Glutamatergic neuron (in vitro differentiated cells): ENCODE results near the gene FCF1. TPM values are rescaled to one million over a fixed set of nuclear protein-coding genes. Genes with fewer than 3 reads are reported as not detected.

Source experiments
- DNase-seq: peaks from one replicate; pipeline ENCODE4 v3.0.0; 2022
- H3K27ac Mint-ChIP-seq: one replicate; pipeline ENCODE4 v1.8.0; 2020; ENCODE audit warnings: mild to moderate bottlenecking, mixed read lengths, inconsistent platforms; ENCODE audit not compliant: unreplicated experiment
- H3K27me3 Mint-ChIP-seq: one replicate; pipeline ENCODE4 v1.8.0; 2020; ENCODE audit warnings: mild to moderate bottlenecking, moderate library complexity, mixed read lengths, inconsistent platforms; ENCODE audit not compliant: unreplicated experiment
- H3K36me3 Mint-ChIP-seq: one replicate; pipeline ENCODE4 v1.8.0; 2020; ENCODE audit warnings: mild to moderate bottlenecking, mixed read lengths, inconsistent platforms; ENCODE audit not compliant: unreplicated experiment
- H3K4me1 Mint-ChIP-seq: one replicate; pipeline ENCODE4 v1.8.0; 2020; ENCODE audit warnings: mild to moderate bottlenecking, low read depth, mixed read lengths, inconsistent platforms; ENCODE audit not compliant: unreplicated experiment
- H3K4me3 Mint-ChIP-seq: one replicate; pipeline ENCODE4 v1.8.0; 2020; ENCODE audit warnings: mild to moderate bottlenecking, mixed read lengths, inconsistent platforms; ENCODE audit not compliant: unreplicated experiment
- H3K9me3 Mint-ChIP-seq: one replicate; pipeline ENCODE4 v1.8.0; 2020; ENCODE audit warnings: mild to moderate bottlenecking, moderate library complexity, mixed read lengths, inconsistent platforms; ENCODE audit not compliant: unreplicated experiment
- CTCF ChIP-seq: fragments of 200-600 bp; sonication (generic); IDR thresholded peaks from one replicate; pipeline ENCODE4 v1.5.0; 2021; ENCODE audit not compliant: partially characterized antibody, unreplicated experiment
- total RNA-seq: library from RNA; stranded (reverse); fragmentation: NEBNext Ultra II Directional; extraction: Animal tissue kit (Norgen Biotek cat#: 25700); gene quantifications from one replicate; pipeline ENCODE4 v1.2.1, GENCODE V29; 2021; ENCODE audit not compliant: unreplicated experiment

Gene FCF1
- total RNA-seq, 1 donor from 2014 or later: 39.9 TPM

DNA sequence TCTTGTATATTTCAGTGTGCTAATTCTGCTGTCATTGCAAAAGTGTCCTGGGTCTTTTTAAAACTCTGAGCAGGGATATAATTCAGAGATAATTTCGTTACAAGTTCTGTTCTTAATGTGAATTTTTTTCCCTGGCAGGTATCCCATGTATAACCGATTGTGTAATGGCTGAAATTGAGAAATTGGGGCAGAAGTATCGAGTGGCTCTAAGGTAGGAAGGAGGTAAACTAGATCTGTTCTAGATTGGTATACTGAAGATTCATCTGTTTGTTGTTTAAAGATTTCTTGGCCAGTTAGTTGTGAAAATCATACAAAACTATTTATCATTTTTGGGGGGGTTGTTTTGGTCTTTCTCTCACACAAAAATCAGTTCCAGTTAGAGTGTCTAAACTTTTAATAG lies 10.2 kb downstream of the FCF1 start:
- no peak overlapping the region for H3K27ac Mint-ChIP-seq
- no peak for TF ChIP-seq CTCF
- H3K27me3 Mint-ChIP-seq: peaks cover 3% of the 10 kb centered on the region
- no peaks in the 10 kb centered on the region for H3K9me3 Mint-ChIP-seq
- DNase-seq: no peak
- H3K4me3 Mint-ChIP-seq: no peak overlapping the region
- no peaks in the 10 kb centered on the region for H3K36me3 Mint-ChIP-seq
- H3K4me1 Mint-ChIP-seq: no peaks in the 10 kb centered on the region

GRCh38 chr14:74732387-74732786 lies 19.4 kb downstream of the FCF1 start:
- no peak overlapping the region for H3K4me3 Mint-ChIP-seq
- no peaks in the 10 kb centered on the region for H3K9me3 Mint-ChIP-seq
- no peak for TF ChIP-seq CTCF
- H3K27me3 Mint-ChIP-seq: no peaks in the 10 kb centered on the region
- no peak for DNase-seq
- no peaks in the 10 kb centered on the region for H3K36me3 Mint-ChIP-seq
- no peak overlapping the region for H3K27ac Mint-ChIP-seq
- H3K4me1 Mint-ChIP-seq: peaks cover 14% of the 10 kb centered on the region

- no peak for TF ChIP-seq CTCF
- peaks cover 14% of the 10 kb centered on the region for H3K4me1 Mint-ChIP-seq
- DNase-seq: no peak
- no peaks in the 10 kb centered on the region for H3K27me3 Mint-ChIP-seq
- H3K36me3 Mint-ChIP-seq: no peaks in the 10 kb centered on the region
- H3K9me3 Mint-ChIP-seq: no peaks in the 10 kb centered on the region
- H3K4me3 Mint-ChIP-seq: no peak overlapping the region
- no peak overlapping the region for H3K27ac Mint-ChIP-seq
Measured at GRCh38 chr14:74733221-74733620, 20.3 kb downstream of the FCF1 start.

GRCh38 chr14:74735125-74735524 lies 22.2 kb downstream of the FCF1 start:
- no peak for TF ChIP-seq CTCF
- H3K4me3 Mint-ChIP-seq: no peak overlapping the region
- H3K27me3 Mint-ChIP-seq: no peaks in the 10 kb centered on the region
- H3K36me3 Mint-ChIP-seq: no peaks in the 10 kb centered on the region
- H3K27ac Mint-ChIP-seq: no peak overlapping the region
- H3K4me1 Mint-ChIP-seq: peaks cover 14% of the 10 kb centered on the region
- DNase-seq: no peak
- H3K9me3 Mint-ChIP-seq: no peaks in the 10 kb centered on the region

- Mint-ChIP-seq H3K4me3 (no peak overlapping the region), H3K27ac (no peak overlapping the region), H3K27me3 (no peaks in the 10 kb centered on the region), H3K36me3 (no peaks in the 10 kb centered on the region), H3K4me1 (peaks cover 10% of the 10 kb centered on the region), H3K9me3 (no peaks in the 10 kb centered on the region)
- DNase-seq: no peak
- no peak for TF ChIP-seq CTCF
Measured at GRCh38 chr14:74737753-74738325, 24.9 kb downstream of the FCF1 start.
